Mononuclear cell (primary cell): ENCODE measurements around the gene TXK. TPM values are rescaled to one million over a fixed set of nuclear protein-coding genes. Genes with fewer than 3 reads are reported as not detected.
A peak's percentile ranks its signal among the peaks of the same experiment; 100 is the strongest.
"Not testable (repeated sequence)": the region's sequence is repeated elsewhere in the genome, so short reads cannot be mapped to it uniquely, and the experiment has no call there.

Experiments used
- H3K27me3 ChIP-seq: 2 replicates; pipeline ENCODE4 v1.6.0; 2011; ENCODE audit warnings: low read length, control low read depth; ENCODE audit not compliant: insufficient read depth
- H3K4me1 ChIP-seq: 2 replicates; pipeline ENCODE4 v1.5.1; 2011; ENCODE audit warnings: mild to moderate bottlenecking, low read length, control low read depth; ENCODE audit not compliant: insufficient read depth
- H3K4me3 ChIP-seq: 2 replicates; pipeline ENCODE4 v1.5.1; 2011; ENCODE audit warnings: mild to moderate bottlenecking, low read length, moderate library complexity
- H3K9me3 ChIP-seq: 2 replicates; pipeline ENCODE4 v1.5.1; 2011; ENCODE audit warnings: low read depth, mild to moderate bottlenecking, control low read depth, low read length
- total RNA-seq: library from RNA; depleted of rRNA; stranded (reverse); fragments of >200 nt; gene quantifications from one replicate; pipeline ENCODE4 v1.2.3, GENCODE V29; 2012

The TXK gene
- total RNA-seq: 74.9 TPM

GRCh38 chr4:48134081-48134480, at the start of gene TXK:
TXK (minus strand) TSS chr4:48134250; CDS start chr4:48134170, 80 bp downstream.
- H3K9me3 ChIP-seq: no peaks in the 10 kb centered on the region
- H3K4me1 ChIP-seq: peaks cover 54% of the 10 kb centered on the region
- no peaks in the 10 kb centered on the region for H3K27me3 ChIP-seq
- peak within 1 kb of the TSS; percentile 48 for H3K4me3 ChIP-seq

GRCh38 chr4:48180234-48180633, 46.2 kb upstream of the TXK start:
- H3K27me3 ChIP-seq: no peaks in the 10 kb centered on the region
- no peaks in the 10 kb centered on the region for H3K9me3 ChIP-seq
- peaks cover 13% of the 10 kb centered on the region for H3K4me1 ChIP-seq
- no peak overlapping the region for H3K4me3 ChIP-seq

- no peak overlapping the region for H3K4me3 ChIP-seq
- peaks cover 13% of the 10 kb centered on the region for H3K4me1 ChIP-seq
- no peaks in the 10 kb centered on the region for H3K9me3 ChIP-seq
- H3K27me3 ChIP-seq: no peaks in the 10 kb centered on the region
Measured at GRCh38 chr4:48178931-48179330, 44.9 kb upstream of the TXK start.

- Histone ChIP-seq H3K4me3 (no peak overlapping the region), H3K9me3 (no peaks in the 10 kb centered on the region), H3K4me1 (peaks cover 20% of the 10 kb centered on the region), H3K27me3 (no peaks in the 10 kb centered on the region)
Measured at GRCh38 chr4:48175806-48176205, 41.8 kb upstream of the TXK start.

- Histone ChIP-seq H3K27me3 (no peaks in the 10 kb centered on the region), H3K4me3 (no peak overlapping the region), H3K9me3 (no peaks in the 10 kb centered on the region), H3K4me1 (peaks cover 15% of the 10 kb centered on the region)
Measured at GRCh38 chr4:48175328-48175727, 41.3 kb upstream of the TXK start.

GRCh38 chr4:48173056-48173991, 39.3 kb upstream of the TXK start:
- Histone ChIP-seq H3K4me3 (no peak overlapping the region), H3K9me3 (no peaks in the 10 kb centered on the region), H3K4me1 (peaks cover 13% of the 10 kb centered on the region), H3K27me3 (no peaks in the 10 kb centered on the region)

GRCh38 chr4:48172651-48173050, 38.6 kb upstream of the TXK start:
- Histone ChIP-seq H3K4me1 (peaks cover 13% of the 10 kb centered on the region), H3K4me3 (no peak overlapping the region), H3K27me3 (no peaks in the 10 kb centered on the region), H3K9me3 (no peaks in the 10 kb centered on the region)

- no peaks in the 10 kb centered on the region for H3K9me3 ChIP-seq
- no peak overlapping the region for H3K4me3 ChIP-seq
- peaks cover 13% of the 10 kb centered on the region for H3K4me1 ChIP-seq
- no peaks in the 10 kb centered on the region for H3K27me3 ChIP-seq
Measured at GRCh38 chr4:48169636-48170035, 35.6 kb upstream of the TXK start.

GRCh38 chr4:48167538-48168263, 33.7 kb upstream of the TXK start:
- Histone ChIP-seq H3K27me3 (no peaks in the 10 kb centered on the region), H3K9me3 (no peaks in the 10 kb centered on the region), H3K4me1 (peaks cover 2% of the 10 kb centered on the region), H3K4me3 (no peak overlapping the region)

- H3K4me3 ChIP-seq, H3K9me3 ChIP-seq, H3K4me1 ChIP-seq, H3K27me3 ChIP-seq: not testable (repeated sequence)
Measured at GRCh38 chr4:48164561-48164960, 30.5 kb upstream of the TXK start.

GRCh38 chr4:48163746-48164145, 29.7 kb upstream of the TXK start:
- Histone ChIP-seq H3K4me1 (no peaks in the 10 kb centered on the region), H3K27me3 (no peaks in the 10 kb centered on the region), H3K9me3 (no peaks in the 10 kb centered on the region), H3K4me3 (no peak overlapping the region)

GRCh38 chr4:48162162-48162561, 28.1 kb upstream of the TXK start:
- H3K4me1 ChIP-seq: no peaks in the 10 kb centered on the region
- H3K9me3 ChIP-seq: no peaks in the 10 kb centered on the region
- H3K4me3 ChIP-seq: no peak overlapping the region
- H3K27me3 ChIP-seq: no peaks in the 10 kb centered on the region

GRCh38 chr4:48157271-48157670, 23.2 kb upstream of the TXK start:
- Histone ChIP-seq H3K4me1 (no peaks in the 10 kb centered on the region), H3K9me3 (peaks cover 26% of the 10 kb centered on the region), H3K27me3 (no peaks in the 10 kb centered on the region), H3K4me3 (no peak overlapping the region)

GRCh38 chr4:48156423-48156822, 22.4 kb upstream of the TXK start:
- H3K9me3 ChIP-seq: peaks cover 26% of the 10 kb centered on the region

GRCh38 chr4:48153791-48154550, 19.9 kb upstream of the TXK start:
- H3K9me3 ChIP-seq: peaks cover 26% of the 10 kb centered on the region
- H3K4me1 ChIP-seq: no peaks in the 10 kb centered on the region
- no peaks in the 10 kb centered on the region for H3K27me3 ChIP-seq
- no peak overlapping the region for H3K4me3 ChIP-seq

More at GRCh38 chr4:48156423-48156822, 22.4 kb upstream of the TXK start:
- no peak overlapping the region for H3K4me3 ChIP-seq
- H3K4me1 ChIP-seq: no peaks in the 10 kb centered on the region
- H3K27me3 ChIP-seq: no peaks in the 10 kb centered on the region
